DOHH2 (cell line): ENCODE results near the gene ITPR2.

ENCODE experiments used
- H3F3A ChIP-seq: fragments of 200-600 bp; sonication (generic), shearing (Covaris generic); 2 replicates; pipeline ENCODE4 v1.6.0; 2016; ENCODE audit warnings: antibody characterized with exemption, mild to moderate bottlenecking; ENCODE audit not compliant: control insufficient read depth, insufficient read depth
- H3K27ac ChIP-seq: fragments of 200-600 bp; sonication (generic); 2 replicates; pipeline ENCODE4 v1.5.1; 2014; ENCODE audit warnings: low read depth, mild to moderate bottlenecking, low read length, moderate library complexity
- H3K27me3 ChIP-seq: fragments of 200-600 bp; sonication (generic); 2 replicates; pipeline ENCODE4 v1.6.1; 2014; ENCODE audit warnings: mild to moderate bottlenecking, low read length, mixed read lengths; ENCODE audit not compliant: control insufficient read depth
- H3K36me3 ChIP-seq: fragments of 200-600 bp; sonication (generic); 2 replicates; pipeline ENCODE4 v1.6.1; 2014; ENCODE audit warnings: mild to moderate bottlenecking, low read length, moderate library complexity, mixed read lengths; ENCODE audit not compliant: control insufficient read depth
- H3K4me1 ChIP-seq: fragments of 200-600 bp; sonication (generic); 2 replicates; pipeline ENCODE4 v1.6.1; 2014; ENCODE audit warnings: mild to moderate bottlenecking, low read length, mixed read lengths; ENCODE audit not compliant: control insufficient read depth
- H3K4me2 ChIP-seq: fragments of 200-600 bp; sonication (generic); 2 replicates; pipeline ENCODE4 v1.6.0; 2014; ENCODE audit warnings: mild to moderate bottlenecking, low read length, moderate library complexity
- H3K4me3 ChIP-seq: fragments of 200-600 bp; sonication (generic); 2 replicates; pipeline ENCODE4 v1.5.1; 2014; ENCODE audit warnings: mild to moderate bottlenecking, low read length, mixed read lengths
- H3K79me2 ChIP-seq: fragments of 200-600 bp; sonication (generic); 2 replicates; pipeline ENCODE4 v1.6.1; 2014; ENCODE audit warnings: mild to moderate bottlenecking, low read length, mixed read lengths; ENCODE audit not compliant: control insufficient read depth
- H3K9me2 ChIP-seq: fragments of 200-600 bp; sonication (generic); replicated peaks from 2 replicates; pipeline ENCODE4 v1.6.1; 2014; ENCODE audit warnings: mild to moderate bottlenecking, low read length, mixed read lengths; ENCODE audit not compliant: control insufficient read depth
- H3K9me3 ChIP-seq: fragments of 200-600 bp; sonication (generic); 2 replicates; pipeline ENCODE4 v1.6.1; 2014; ENCODE audit warnings: antibody characterized with exemption, low read length, mixed read lengths; ENCODE audit not compliant: control insufficient read depth, insufficient read depth
- H4K20me1 ChIP-seq: fragments of 200-600 bp; sonication (generic); 2 replicates; pipeline ENCODE4 v1.6.0; 2014; ENCODE audit warnings: low read depth, mild to moderate bottlenecking, antibody characterized with exemption, low read length, moderate library complexity; ENCODE audit not compliant: control insufficient read depth, insufficient read depth
- EZH2phosphoT487 ChIP-seq: fragments of 200-600 bp; sonication (generic); IDR thresholded peaks from 2 replicates; pipeline ENCODE4 v1.6.1; 2017; ENCODE audit warnings: borderline replicate concordance, mild to moderate bottlenecking, antibody characterized with exemption, low read length, moderate library complexity, mixed read lengths
- TF ChIP-seq, protein P1 (sequence below): fragments of 200-600 bp; sonication (generic); IDR thresholded peaks from one replicate; pipeline ENCODE4 v1.5.1; 2014; ENCODE audit warnings: antibody characterized with exemption, mild to moderate bottlenecking, low read depth, low read length; ENCODE audit not compliant: poor library complexity, severe bottlenecking

The ITPR2 gene

DNA sequence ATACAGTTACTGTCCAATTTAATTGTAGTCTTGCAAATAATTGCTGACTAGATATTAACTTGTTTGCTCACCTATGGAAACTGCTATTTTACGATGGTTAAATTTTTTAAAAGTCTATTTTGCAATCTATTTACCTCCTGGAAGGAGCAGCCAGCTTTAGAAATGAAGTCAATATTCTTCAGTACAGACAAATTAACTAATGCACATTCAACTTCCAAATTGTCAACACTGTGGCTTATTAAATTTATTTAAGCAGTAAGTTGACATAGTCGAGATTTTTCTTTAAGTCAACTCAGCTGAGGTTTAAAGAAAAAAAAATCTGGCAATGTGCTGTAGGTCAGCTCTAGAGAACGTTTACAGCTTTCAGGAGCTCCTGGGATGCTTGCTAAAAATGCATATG, 416.4 kb downstream of the ITPR2 start:
- H3F3A ChIP-seq = no peaks in the 10 kb centered on the region
- H3K9me2 ChIP-seq = no peaks in the 10 kb centered on the region
- H3K36me3 ChIP-seq = peaks cover 15% of the 10 kb centered on the region
- H3K27me3 ChIP-seq = no peaks in the 10 kb centered on the region
- no peaks in the 10 kb centered on the region; the same call in 1 of the 2 replicates for H3K9me3 ChIP-seq
- H4K20me1 ChIP-seq = no peaks in the 10 kb centered on the region
- TF ChIP-seq EZH2phosphoT487 = no peak
- TF ChIP-seq, protein P1, sequence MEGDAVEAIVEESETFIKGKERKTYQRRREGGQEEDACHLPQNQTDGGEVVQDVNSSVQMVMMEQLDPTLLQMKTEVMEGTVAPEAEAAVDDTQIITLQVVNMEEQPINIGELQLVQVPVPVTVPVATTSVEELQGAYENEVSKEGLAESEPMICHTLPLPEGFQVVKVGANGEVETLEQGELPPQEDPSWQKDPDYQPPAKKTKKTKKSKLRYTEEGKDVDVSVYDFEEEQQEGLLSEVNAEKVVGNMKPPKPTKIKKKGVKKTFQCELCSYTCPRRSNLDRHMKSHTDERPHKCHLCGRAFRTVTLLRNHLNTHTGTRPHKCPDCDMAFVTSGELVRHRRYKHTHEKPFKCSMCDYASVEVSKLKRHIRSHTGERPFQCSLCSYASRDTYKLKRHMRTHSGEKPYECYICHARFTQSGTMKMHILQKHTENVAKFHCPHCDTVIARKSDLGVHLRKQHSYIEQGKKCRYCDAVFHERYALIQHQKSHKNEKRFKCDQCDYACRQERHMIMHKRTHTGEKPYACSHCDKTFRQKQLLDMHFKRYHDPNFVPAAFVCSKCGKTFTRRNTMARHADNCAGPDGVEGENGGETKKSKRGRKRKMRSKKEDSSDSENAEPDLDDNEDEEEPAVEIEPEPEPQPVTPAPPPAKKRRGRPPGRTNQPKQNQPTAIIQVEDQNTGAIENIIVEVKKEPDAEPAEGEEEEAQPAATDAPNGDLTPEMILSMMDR = no peak
- no peak overlapping the region for H3K4me3 ChIP-seq
- H3K4me2 ChIP-seq = no peak overlapping the region
- H3K27ac ChIP-seq = no peak overlapping the region
- no peaks in the 10 kb centered on the region for H3K4me1 ChIP-seq
- no peaks in the 10 kb centered on the region for H3K79me2 ChIP-seq

DNA sequence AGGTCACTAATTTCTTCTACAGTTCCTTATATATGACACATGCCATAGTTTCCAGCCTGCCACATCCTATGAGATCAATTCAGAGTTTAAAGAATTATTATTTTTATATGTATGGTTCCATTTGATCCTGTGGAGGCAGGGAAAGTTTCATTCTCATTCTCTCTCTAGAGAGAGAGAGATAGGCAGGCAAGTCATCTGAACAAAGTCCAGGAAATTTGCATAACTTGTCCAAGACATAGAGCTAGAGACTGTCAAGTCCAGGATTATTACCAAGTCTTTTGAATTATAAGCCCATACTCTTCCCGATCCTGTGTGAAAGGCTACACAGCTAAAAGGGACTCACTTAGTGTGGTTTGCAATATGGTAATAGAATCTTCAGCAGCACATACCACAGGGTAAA, 422.3 kb downstream of the ITPR2 start:
- TF ChIP-seq, protein P1 = no peak
- H3K4me2 ChIP-seq = no peak overlapping the region
- peaks cover 3% of the 10 kb centered on the region; the same call in 1 of the 2 replicates for H3K36me3 ChIP-seq

DNA sequence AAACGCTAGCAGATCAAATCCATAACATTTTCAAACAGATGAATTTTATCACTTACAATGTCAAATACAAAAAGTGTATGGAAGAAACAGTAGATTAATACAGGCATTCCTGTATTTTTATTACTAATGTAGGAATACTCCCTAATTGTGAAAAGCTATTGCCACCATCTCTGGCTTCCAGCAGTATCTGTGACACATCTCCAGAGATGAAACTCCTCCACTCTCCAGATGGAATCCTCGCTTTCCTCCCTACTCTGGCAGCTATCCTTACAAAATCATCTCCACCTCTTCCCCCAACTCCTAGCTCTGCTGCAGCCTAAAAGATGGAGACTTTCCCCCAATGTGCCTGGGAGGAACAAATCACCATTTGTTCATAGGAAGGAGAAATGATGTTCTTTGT, 426.2 kb downstream of the ITPR2 start:
- Histone ChIP-seq H3K9me3 (no peaks in the 10 kb centered on the region), H3K36me3 (peaks cover 3% of the 10 kb centered on the region; the same call in 1 of the 2 replicates), H3K4me3 (no peak overlapping the region), H3K79me2 (no peaks in the 10 kb centered on the region), H3K27me3 (no peaks in the 10 kb centered on the region), H3K9me2 (no peaks in the 10 kb centered on the region), H3K27ac (no peak overlapping the region), H3K4me2 (no peak overlapping the region), H4K20me1 (no peaks in the 10 kb centered on the region), H3F3A (no peaks in the 10 kb centered on the region), H3K4me1 (no peaks in the 10 kb centered on the region)
- TF ChIP-seq, protein P1 = no peak
- TF ChIP-seq EZH2phosphoT487 = no peak

More for the DNA sequence above, 422.3 kb downstream of the ITPR2 start:
- Histone ChIP-seq H3K9me3 (no peaks in the 10 kb centered on the region), H3K4me1 (no peaks in the 10 kb centered on the region), H3K9me2 (no peaks in the 10 kb centered on the region), H3K27ac (no peak overlapping the region), H3F3A (no peaks in the 10 kb centered on the region), H4K20me1 (no peaks in the 10 kb centered on the region), H3K4me3 (no peak overlapping the region), H3K79me2 (no peaks in the 10 kb centered on the region), H3K27me3 (no peaks in the 10 kb centered on the region)

DNA sequence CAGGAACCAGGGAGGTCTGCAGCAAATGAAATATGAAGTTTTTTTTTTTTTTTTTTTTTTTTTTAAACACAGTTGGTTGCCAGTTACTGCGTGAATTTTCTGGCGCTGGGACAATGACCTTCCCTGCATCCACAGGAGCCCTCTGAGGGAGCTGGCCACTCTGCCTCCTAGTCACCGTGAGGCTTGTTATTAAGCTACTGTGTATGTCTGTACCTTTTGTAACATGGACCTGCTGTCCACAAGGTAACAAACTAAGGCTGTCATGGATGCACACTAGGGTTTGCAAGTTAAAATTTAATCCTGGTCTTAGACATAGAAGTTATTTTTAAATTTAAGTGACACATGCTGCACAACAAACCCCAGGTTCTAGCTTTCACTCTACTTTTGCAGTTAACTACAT, 426.6 kb downstream of the ITPR2 start:
- Histone ChIP-seq H3K4me2 (no peak overlapping the region), H3K4me1 (no peaks in the 10 kb centered on the region)

More for the DNA sequence above, 426.6 kb downstream of the ITPR2 start:
- Histone ChIP-seq H3K79me2 (no peaks in the 10 kb centered on the region), H3K9me2 (no peaks in the 10 kb centered on the region), H3K36me3 (peaks cover 3% of the 10 kb centered on the region; the same call in 1 of the 2 replicates), H3K9me3 (no peaks in the 10 kb centered on the region), H3F3A (no peaks in the 10 kb centered on the region), H3K4me3 (no peak overlapping the region), H3K27me3 (no peaks in the 10 kb centered on the region), H4K20me1 (no peaks in the 10 kb centered on the region), H3K27ac (no peak overlapping the region)
- TF ChIP-seq EZH2phosphoT487 = no peak
- TF ChIP-seq, protein P1 = no peak
